Duodenal mucosa (tissue), 2 donors: ENCODE data around the gene LRG1.
"Not testable (repeated sequence)": the region's sequence is repeated elsewhere in the genome, so short reads cannot be mapped to it uniquely, and the experiment has no call there.

Experiments
- H3K27ac ChIP-seq: one replicate; pipeline ENCODE4 v1.7.0; 2013; ENCODE audit warnings: low read depth, low read length
- H3K27me3 ChIP-seq, 2 donors: one replicate each; pipeline ENCODE4 v1.7.0; 2013; ENCODE audit warnings: low read length in 2 of 2, control low read depth in 1 of 2; ENCODE audit not compliant: insufficient read depth in 2 of 2, control insufficient read depth in 1 of 2
- H3K36me3 ChIP-seq, 2 donors: one replicate each; pipeline ENCODE4 v1.7.0; 2013; ENCODE audit warnings: low read length in 2 of 2, control low read depth in 1 of 2; ENCODE audit not compliant: insufficient read depth in 2 of 2, control insufficient read depth in 1 of 2
- H3K4me1 ChIP-seq, 2 donors: one replicate each; pipeline ENCODE4 v1.7.0; 2013; ENCODE audit warnings: low read length in 2 of 2, control low read depth in 1 of 2; ENCODE audit not compliant: insufficient read depth in 2 of 2, control insufficient read depth in 1 of 2
- H3K4me3 ChIP-seq, 2 donors: one replicate each; pipeline ENCODE4 v1.7.0; 2013; ENCODE audit warnings: low read length in 2 of 2, low read depth in 1 of 2
- H3K9ac ChIP-seq, 2 donors: one replicate each; pipeline ENCODE4 v1.7.0; 2013; ENCODE audit warnings: low read length in 2 of 2, low read depth in 1 of 2
- H3K9me3 ChIP-seq, 2 donors: one replicate each; pipeline ENCODE4 v1.7.0; 2013; ENCODE audit warnings: low read length in 2 of 2, control low read depth in 1 of 2; ENCODE audit not compliant: control insufficient read depth in 1 of 2

LRG1 gene

DNA sequence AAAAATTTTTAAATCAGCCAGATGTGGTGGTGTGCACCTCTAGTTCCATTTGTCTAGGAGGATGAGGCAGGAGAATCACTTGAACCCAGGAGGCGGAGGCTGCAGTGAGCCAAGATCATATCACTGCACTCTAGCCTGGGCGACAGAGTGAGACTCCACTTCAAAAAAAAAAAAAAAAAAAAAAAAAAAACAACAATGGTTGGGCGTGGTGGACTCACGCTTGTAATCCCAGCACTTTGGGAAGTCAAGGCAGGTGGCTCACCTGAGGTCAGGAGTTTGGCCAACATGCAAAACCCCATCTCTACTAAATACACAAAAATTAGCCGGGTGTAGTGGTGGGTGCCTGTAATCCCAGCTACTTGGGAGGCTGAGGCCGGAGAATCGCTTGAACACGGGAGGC lies 12.5 kb downstream of the LRG1 start:
- not testable (repeated sequence) for H3K4me3 ChIP-seq, H3K27me3 ChIP-seq, H3K9me3 ChIP-seq, H3K9ac ChIP-seq, H3K4me1 ChIP-seq, H3K27ac ChIP-seq, H3K36me3 ChIP-seq

- Histone ChIP-seq H3K4me3 (no peak overlapping the region), H3K9me3 (no peaks in the 10 kb centered on the region), H3K36me3 (no peaks in the 10 kb centered on the region), H3K4me1 (no peaks in the 10 kb centered on the region), H3K27ac (no peak overlapping the region), H3K9ac (no peak overlapping the region), H3K27me3 (peaks cover 0 to 5% of the 10 kb centered on the region in 2 donors)
These were observed 14.3 kb downstream of the LRG1 start for GRCh38 chr19:4525563-4526002.

DNA sequence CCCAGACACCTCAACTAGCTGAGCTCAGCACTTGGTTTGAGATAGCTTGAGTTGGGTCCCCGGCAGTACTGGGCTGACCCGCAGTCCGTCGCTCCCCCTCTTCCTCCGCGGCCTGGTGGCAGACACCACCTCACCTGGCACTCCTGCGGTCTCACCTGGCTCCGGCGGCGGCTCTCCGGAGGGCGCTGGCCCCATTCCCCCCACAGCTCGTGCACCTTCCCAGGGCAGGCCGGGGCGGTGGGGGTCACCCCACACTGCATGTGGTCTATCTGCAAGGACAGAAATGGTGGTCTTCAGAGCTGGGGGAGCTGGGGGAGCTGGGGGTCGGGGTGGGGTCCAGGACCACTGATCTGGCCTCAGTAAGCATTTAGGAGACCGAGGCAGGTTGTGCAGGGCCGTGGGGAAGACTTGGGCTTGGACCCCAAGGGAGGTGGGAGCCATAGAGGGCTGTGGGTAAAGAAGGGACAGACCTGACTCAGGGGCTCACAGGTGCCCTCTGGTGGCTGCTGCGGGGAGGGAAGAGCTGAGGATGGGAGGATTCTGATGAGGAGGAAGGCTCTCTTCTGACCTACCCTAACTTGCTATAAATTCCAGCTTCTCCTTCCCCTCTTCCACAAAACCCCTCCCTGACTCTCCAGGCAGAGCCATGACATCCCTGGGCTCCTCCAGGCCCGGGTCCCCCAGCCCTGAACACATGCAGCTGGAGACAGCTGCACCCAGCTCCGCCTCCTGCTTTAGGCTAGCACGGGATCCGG lies 14.9 kb downstream of the LRG1 start:
- Histone ChIP-seq H3K27ac (no peak overlapping the region), H3K27me3 (peaks cover 0 to 5% of the 10 kb centered on the region in 2 donors), H3K4me3 (no peak overlapping the region), H3K36me3 (no peaks in the 10 kb centered on the region), H3K4me1 (no peaks in the 10 kb centered on the region), H3K9me3 (no peaks in the 10 kb centered on the region), H3K9ac (no peak overlapping the region)

- no peak overlapping the region for H3K4me3 ChIP-seq
- no peak overlapping the region for H3K9ac ChIP-seq
- H3K27me3 ChIP-seq = peaks cover 0 to 5% of the 10 kb centered on the region in 2 donors
- no peak overlapping the region for H3K27ac ChIP-seq
- H3K4me1 ChIP-seq = no peaks in the 10 kb centered on the region
- H3K36me3 ChIP-seq = no peaks in the 10 kb centered on the region
- H3K9me3 ChIP-seq = no peaks in the 10 kb centered on the region
These were observed 16.3 kb downstream of the LRG1 start for GRCh38 chr19:4523306-4524110.

DNA sequence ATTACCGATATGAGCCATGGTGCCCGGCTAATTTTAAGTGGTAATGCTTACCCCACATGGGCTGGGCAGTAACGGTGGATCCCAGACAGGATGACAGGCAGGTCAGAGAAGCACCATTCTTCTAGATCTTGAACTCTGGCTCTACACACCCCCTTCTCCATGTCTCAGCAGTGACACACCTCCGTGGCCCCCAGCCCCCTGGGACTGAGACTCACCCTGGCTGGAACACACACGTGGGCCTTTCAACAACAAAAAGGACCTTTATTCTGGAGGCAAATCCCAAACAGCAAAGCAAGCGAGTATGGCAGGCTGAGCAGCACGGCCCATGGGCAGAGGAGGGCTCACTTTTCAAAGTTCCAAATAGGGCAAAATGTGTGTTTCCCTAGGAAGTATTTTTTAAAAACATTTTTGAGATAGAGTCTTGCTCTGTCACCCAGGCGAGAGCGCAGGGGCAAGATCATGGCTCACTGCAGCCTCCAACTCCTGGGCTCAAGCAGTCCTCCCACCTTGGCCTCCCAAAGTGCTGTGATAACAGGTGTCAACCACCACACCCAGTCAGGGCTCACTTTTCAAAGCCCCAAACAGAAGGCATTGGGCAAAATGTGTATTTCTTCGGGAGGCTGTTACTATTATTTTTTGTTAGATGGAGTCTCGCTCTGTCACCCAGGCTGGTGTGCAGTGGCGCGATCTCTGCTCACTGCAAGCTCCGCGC lies 17.4 kb downstream of the LRG1 start:
- Histone ChIP-seq H3K9me3 (no peaks in the 10 kb centered on the region), H3K36me3 (no peaks in the 10 kb centered on the region), H3K4me3 (no peak overlapping the region), H3K27me3 (peaks cover 0 to 5% of the 10 kb centered on the region in 2 donors), H3K27ac (no peak overlapping the region), H3K9ac (no peak overlapping the region), H3K4me1 (no peaks in the 10 kb centered on the region)

DNA sequence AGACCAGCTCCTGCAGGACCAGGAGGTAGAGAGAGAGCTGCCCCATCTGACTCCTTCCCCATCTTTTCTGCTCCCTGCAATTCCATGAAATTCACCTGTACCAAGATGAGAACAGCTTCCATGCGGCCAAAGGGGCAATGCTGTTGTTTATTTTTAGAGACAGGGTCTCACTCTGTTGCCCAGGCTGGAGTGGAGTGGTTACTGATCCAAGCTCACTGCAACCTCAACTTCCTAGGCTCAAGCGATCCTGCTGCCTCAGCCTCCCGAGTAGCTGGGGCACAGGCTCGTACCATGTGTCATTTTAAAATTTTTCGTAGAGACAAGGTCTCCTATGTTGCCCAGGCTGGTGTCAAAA lies 18.0 kb downstream of the LRG1 start:
- no peak overlapping the region for H3K27ac ChIP-seq
- H3K36me3 ChIP-seq = no peaks in the 10 kb centered on the region
- H3K9ac ChIP-seq = no peak overlapping the region
- H3K4me1 ChIP-seq = no peaks in the 10 kb centered on the region
- no peaks in the 10 kb centered on the region for H3K9me3 ChIP-seq
- peaks cover 0 to 5% of the 10 kb centered on the region in 2 donors for H3K27me3 ChIP-seq
- H3K4me3 ChIP-seq = no peak overlapping the region

DNA sequence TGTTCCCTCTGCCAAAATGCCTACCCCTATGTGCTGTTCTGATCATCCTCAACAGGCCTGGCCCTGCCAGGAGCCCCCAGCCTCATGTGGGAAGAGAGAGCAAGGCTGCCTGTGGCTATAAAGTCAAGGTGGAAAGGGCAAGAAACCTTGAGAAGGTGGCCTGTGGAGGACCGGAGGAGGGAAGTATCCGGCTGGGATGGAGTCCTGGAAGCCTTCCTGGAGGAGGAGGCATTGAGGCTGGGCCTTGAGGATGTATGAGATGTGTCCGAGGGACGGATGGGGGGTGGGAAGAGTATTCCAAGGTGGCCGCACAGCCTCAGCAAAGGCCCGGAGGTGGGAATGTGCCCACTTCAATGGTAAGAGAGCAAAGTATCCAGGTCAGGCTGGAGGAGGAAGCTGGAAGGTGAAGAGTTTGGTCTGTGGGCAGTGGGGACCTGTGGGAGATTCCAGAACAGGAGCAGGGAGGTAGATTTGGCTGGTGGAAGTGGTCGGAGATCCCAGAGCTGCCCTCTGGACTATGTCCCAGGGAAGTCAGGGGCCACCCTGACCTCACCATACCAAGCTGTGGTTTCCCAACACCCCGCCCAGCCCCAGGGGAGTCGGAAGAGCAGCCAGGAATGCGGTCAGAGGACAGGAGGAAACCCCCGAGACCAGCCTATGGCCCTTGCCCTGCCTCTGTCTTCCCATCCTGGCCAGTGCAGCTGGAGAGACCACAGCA lies 18.5 kb downstream of the LRG1 start:
- H3K4me3 ChIP-seq = no peak overlapping the region
- peaks cover 0 to 5% of the 10 kb centered on the region in 2 donors for H3K27me3 ChIP-seq
- H3K27ac ChIP-seq = no peak overlapping the region

DNA sequence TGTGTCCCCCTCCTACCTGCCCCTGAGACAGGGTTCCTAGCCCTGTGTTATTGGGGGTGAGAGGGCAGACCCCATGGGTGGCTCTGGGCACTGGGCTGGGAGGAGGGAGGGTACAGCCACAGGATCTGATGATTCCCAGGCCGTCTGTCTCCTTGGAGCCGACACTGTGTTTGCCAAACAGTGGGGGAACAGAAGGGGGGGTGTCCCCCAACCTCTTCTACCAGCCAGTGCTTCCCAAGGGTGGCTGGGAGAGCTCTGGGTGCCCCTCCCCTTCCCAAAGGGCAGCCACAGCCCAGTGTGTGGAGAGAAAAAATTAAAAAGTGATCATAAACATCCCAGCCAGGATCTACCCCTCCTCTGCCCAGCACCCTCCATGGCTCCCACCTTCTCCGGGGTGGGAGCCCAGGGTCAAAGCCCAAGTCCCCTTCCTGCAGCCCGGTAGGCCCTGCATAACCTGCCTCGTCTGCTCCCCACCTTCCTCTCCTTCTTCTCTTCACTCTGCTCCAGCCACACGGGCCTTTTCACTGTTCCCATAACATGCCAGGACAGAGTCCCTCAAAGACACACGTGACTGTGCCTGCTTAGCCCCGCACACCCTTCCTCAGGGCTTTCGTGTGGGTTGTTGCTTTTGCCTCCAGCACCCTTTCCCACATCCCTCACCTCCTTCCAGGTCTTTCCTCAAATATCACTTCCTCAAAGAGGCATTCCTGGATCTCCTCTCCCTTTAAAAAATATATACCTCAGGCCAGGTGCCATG lies 20.1 kb downstream of the LRG1 start:
- Histone ChIP-seq H3K27me3 (peaks cover 0 to 5% of the 10 kb centered on the region in 2 donors), H3K36me3 (no peaks in the 10 kb centered on the region), H3K4me3 (no peak overlapping the region), H3K9me3 (no peaks in the 10 kb centered on the region), H3K4me1 (no peaks in the 10 kb centered on the region), H3K27ac (no peak overlapping the region), H3K9ac (no peak overlapping the region)

More for the DNA sequence above, 18.5 kb downstream of the LRG1 start:
- no peak overlapping the region for H3K9ac ChIP-seq
- no peaks in the 10 kb centered on the region for H3K9me3 ChIP-seq
- H3K4me1 ChIP-seq = no peaks in the 10 kb centered on the region
- H3K36me3 ChIP-seq = no peaks in the 10 kb centered on the region

- H3K4me1 ChIP-seq = no peaks in the 10 kb centered on the region
- no peaks in the 10 kb centered on the region for H3K36me3 ChIP-seq
- no peak overlapping the region for H3K4me3 ChIP-seq
- no peak overlapping the region for H3K27ac ChIP-seq
- peaks cover 0 to 5% of the 10 kb centered on the region in 2 donors for H3K27me3 ChIP-seq
- H3K9me3 ChIP-seq = no peaks in the 10 kb centered on the region
- no peak overlapping the region for H3K9ac ChIP-seq
These were observed 20.7 kb downstream of the LRG1 start for GRCh38 chr19:4519172-4519496.
